GM23338 (cell line): ENCODE results near the gene ERC1.

Experiments
- CREB1 ChIP-seq: fragments of 250-450 bp; sonication (Bioruptor Pico); IDR thresholded peaks from 2 replicates; pipeline ENCODE4 v1.5.0; 2020; ENCODE audit warnings: low read depth, mild to moderate bottlenecking, moderate library complexity
- ETS1 ChIP-seq: IDR thresholded peaks from 2 replicates; pipeline ENCODE4 v1.6.1; 2016; ENCODE audit warnings: antibody characterized with exemption
- EZH2 ChIP-seq: fragments of 200-600 bp; sonication (generic); IDR thresholded peaks from one replicate; pipeline ENCODE4 v1.8.0; 2017; ENCODE audit warnings: antibody characterized with exemption, mild to moderate bottlenecking, low read depth; ENCODE audit not compliant: unreplicated experiment
- EZH2phosphoT487 ChIP-seq: fragments of 200-600 bp; sonication (generic); IDR thresholded peaks from one replicate; pipeline ENCODE4 v1.8.1; 2018; ENCODE audit warnings: antibody characterized with exemption; ENCODE audit not compliant: unreplicated experiment
- JUNB ChIP-seq: IDR thresholded peaks from one replicate; pipeline ENCODE4 v1.6.1; 2016; ENCODE audit warnings: antibody characterized with exemption; ENCODE audit not compliant: unreplicated experiment
- NANOG ChIP-seq: IDR thresholded peaks from 2 replicates; pipeline ENCODE4 v1.6.1; 2016; ENCODE audit warnings: antibody characterized with exemption, borderline replicate concordance
- POLR2AphosphoS5 ChIP-seq: IDR thresholded peaks from 2 replicates; pipeline ENCODE4 v1.6.1; 2016; ENCODE audit warnings: antibody characterized with exemption, low read depth
- STAT1 ChIP-seq: IDR thresholded peaks from one replicate; pipeline ENCODE4 v1.6.1; 2016; ENCODE audit warnings: antibody characterized with exemption; ENCODE audit not compliant: unreplicated experiment
- TF ChIP-seq, protein P1 (sequence below), 2 experiments: fragments of 200-600 bp in 1 of 2; sonication (generic) in 1 of 2; conservative IDR thresholded peaks; 2 replicates each; pipeline versions ENCODE4 v1.5.1 to v1.6.1; 2016 to 2017; ENCODE audit warnings: antibody characterized with exemption in 2 of 2, low read depth in 2 of 2, mild to moderate bottlenecking in 2 of 2, moderate library complexity in 1 of 2
- TF ChIP-seq, protein P2 (sequence below): IDR thresholded peaks from one replicate; pipeline ENCODE4 v1.6.1; 2018; ENCODE audit warnings: antibody characterized with exemption; ENCODE audit not compliant: unreplicated experiment

DNA sequence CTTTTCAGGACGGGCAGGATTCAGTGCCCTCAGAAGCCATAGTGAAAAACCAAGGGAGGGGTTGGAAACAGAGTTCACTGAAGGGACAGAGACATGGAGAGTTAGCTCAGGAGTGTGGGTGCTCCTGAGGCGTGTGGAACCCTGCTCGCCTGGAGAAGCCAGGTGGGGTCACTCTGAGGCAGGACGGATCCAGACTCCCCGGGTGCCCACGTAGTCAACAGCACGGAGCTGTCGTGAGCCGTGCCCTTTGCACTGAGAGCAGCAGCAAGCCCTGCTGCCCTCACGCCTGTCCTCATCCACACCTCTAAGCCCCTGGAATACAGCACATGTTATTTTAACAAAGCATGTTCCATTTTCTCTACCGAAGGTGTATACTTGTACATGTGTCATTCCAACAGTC is 488.6 kb downstream of the ERC1 start:
- TF ChIP-seq, protein P1, sequence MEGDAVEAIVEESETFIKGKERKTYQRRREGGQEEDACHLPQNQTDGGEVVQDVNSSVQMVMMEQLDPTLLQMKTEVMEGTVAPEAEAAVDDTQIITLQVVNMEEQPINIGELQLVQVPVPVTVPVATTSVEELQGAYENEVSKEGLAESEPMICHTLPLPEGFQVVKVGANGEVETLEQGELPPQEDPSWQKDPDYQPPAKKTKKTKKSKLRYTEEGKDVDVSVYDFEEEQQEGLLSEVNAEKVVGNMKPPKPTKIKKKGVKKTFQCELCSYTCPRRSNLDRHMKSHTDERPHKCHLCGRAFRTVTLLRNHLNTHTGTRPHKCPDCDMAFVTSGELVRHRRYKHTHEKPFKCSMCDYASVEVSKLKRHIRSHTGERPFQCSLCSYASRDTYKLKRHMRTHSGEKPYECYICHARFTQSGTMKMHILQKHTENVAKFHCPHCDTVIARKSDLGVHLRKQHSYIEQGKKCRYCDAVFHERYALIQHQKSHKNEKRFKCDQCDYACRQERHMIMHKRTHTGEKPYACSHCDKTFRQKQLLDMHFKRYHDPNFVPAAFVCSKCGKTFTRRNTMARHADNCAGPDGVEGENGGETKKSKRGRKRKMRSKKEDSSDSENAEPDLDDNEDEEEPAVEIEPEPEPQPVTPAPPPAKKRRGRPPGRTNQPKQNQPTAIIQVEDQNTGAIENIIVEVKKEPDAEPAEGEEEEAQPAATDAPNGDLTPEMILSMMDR (conservative IDR thresholded peaks at IDR 0.05; ENCODE audit: low read depth in 2 of 2): no peak
- TF ChIP-seq, protein P2, sequence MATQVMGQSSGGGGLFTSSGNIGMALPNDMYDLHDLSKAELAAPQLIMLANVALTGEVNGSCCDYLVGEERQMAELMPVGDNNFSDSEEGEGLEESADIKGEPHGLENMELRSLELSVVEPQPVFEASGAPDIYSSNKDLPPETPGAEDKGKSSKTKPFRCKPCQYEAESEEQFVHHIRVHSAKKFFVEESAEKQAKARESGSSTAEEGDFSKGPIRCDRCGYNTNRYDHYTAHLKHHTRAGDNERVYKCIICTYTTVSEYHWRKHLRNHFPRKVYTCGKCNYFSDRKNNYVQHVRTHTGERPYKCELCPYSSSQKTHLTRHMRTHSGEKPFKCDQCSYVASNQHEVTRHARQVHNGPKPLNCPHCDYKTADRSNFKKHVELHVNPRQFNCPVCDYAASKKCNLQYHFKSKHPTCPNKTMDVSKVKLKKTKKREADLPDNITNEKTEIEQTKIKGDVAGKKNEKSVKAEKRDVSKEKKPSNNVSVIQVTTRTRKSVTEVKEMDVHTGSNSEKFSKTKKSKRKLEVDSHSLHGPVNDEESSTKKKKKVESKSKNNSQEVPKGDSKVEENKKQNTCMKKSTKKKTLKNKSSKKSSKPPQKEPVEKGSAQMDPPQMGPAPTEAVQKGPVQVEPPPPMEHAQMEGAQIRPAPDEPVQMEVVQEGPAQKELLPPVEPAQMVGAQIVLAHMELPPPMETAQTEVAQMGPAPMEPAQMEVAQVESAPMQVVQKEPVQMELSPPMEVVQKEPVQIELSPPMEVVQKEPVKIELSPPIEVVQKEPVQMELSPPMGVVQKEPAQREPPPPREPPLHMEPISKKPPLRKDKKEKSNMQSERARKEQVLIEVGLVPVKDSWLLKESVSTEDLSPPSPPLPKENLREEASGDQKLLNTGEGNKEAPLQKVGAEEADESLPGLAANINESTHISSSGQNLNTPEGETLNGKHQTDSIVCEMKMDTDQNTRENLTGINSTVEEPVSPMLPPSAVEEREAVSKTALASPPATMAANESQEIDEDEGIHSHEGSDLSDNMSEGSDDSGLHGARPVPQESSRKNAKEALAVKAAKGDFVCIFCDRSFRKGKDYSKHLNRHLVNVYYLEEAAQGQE: no peak
- TF ChIP-seq JUNB: no peak
- TF ChIP-seq EZH2: no peak
- no peak for TF ChIP-seq POLR2AphosphoS5
- TF ChIP-seq EZH2phosphoT487: no peak
- no peak for TF ChIP-seq ETS1
- TF ChIP-seq NANOG: no peak
- TF ChIP-seq CREB1 (CRISPR knock-in tag): no peak
- no peak for TF ChIP-seq STAT1
